ENCODE results near the gene DEFB112. TPM values are rescaled to one million over a fixed set of nuclear protein-coding genes. Genes with fewer than 3 reads are reported as not detected.

The DEFB112 gene
- total and polyA plus RNA-seq, 7 donors: not detected

GRCh38 chr6:50077385-50077784 lies 27.7 kb upstream of the DEFB112 start:
- H3K27me3 ChIP-seq: no peaks in the 10 kb centered on the region
- no peaks in the 10 kb centered on the region for H3K36me3 ChIP-seq
- no peaks in the 10 kb centered on the region for H3K9me3 ChIP-seq
- intact Hi-C loops (cut with DNase I): no loop called here
- 0 to 2% methylated on average over 1 of the region's 1 CpG for WGBS, 2 donors
- TF ChIP-seq POLR2A (IDR thresholded peaks at IDR 0.05): no peak
- TF ChIP-seq POLR2AphosphoS5 (IDR thresholded peaks at IDR 0.05): no peak
- no peak for TF ChIP-seq EP300 (IDR thresholded peaks at IDR 0.05)
- no peak overlapping the region for H3K4me3 ChIP-seq
- H3K27ac ChIP-seq: no peak overlapping the region
- no peaks in the 10 kb centered on the region for H3K4me1 ChIP-seq
- DNase-seq: no peak

GRCh38 chr6:50076431-50076830 lies 26.7 kb upstream of the DEFB112 start:
- Histone ChIP-seq H3K27me3 (no peaks in the 10 kb centered on the region), H3K4me3 (no peak overlapping the region), H3K9me3 (no peaks in the 10 kb centered on the region), H3K27ac (no peak overlapping the region), H3K36me3 (no peaks in the 10 kb centered on the region), H3K4me1 (no peaks in the 10 kb centered on the region)
- DNase-seq: no peak
- 40 to 77% methylated on average over 4 of the region's 4 CpGs for WGBS, 2 donors
- no peak for TF ChIP-seq POLR2A (IDR thresholded peaks at IDR 0.05)
- TF ChIP-seq CTCF (IDR thresholded peaks at IDR 0.05): no peak
- no peak for TF ChIP-seq EP300 (IDR thresholded peaks at IDR 0.05)
- TF ChIP-seq POLR2AphosphoS5 (IDR thresholded peaks at IDR 0.05): no peak
- intact Hi-C loops (cut with DNase I): no loop called here

- no peaks in the 10 kb centered on the region for H3K27me3 ChIP-seq
- no peak overlapping the region for H3K4me3 ChIP-seq
- no peak overlapping the region for H3K27ac ChIP-seq
- H3K36me3 ChIP-seq: no peaks in the 10 kb centered on the region
- H3K4me1 ChIP-seq: no peaks in the 10 kb centered on the region
- DNase-seq: no peak
- H3K9me3 ChIP-seq: no peaks in the 10 kb centered on the region
- intact Hi-C loops (cut with DNase I): no loop called here
- 71 to 75% methylated on average over 1 of the region's 1 CpG for whole genome bisulfite sequencing, 2 donors
- TF ChIP-seq POLR2A (IDR thresholded peaks at IDR 0.05): no peak
- no peak for TF ChIP-seq POLR2AphosphoS5 (IDR thresholded peaks at IDR 0.05)
- TF ChIP-seq CTCF (IDR thresholded peaks at IDR 0.05): no peak
- no peak for TF ChIP-seq EP300 (IDR thresholded peaks at IDR 0.05)
These were observed 22.2 kb upstream of the DEFB112 start for GRCh38 chr6:50071921-50072320.

- DNase-seq: no peak
- no peaks in the 10 kb centered on the region for H3K4me1 ChIP-seq
- TF ChIP-seq POLR2AphosphoS5 (IDR thresholded peaks at IDR 0.05) (no peak), CTCF (IDR thresholded peaks at IDR 0.05) (no peak), POLR2A (IDR thresholded peaks at IDR 0.05) (no peak), EP300 (IDR thresholded peaks at IDR 0.05) (no peak)
- intact Hi-C loops (cut with DNase I): no loop called here
- H3K27ac ChIP-seq: no peak overlapping the region
- H3K36me3 ChIP-seq: no peaks in the 10 kb centered on the region
- no peak overlapping the region for H3K4me3 ChIP-seq
- no peaks in the 10 kb centered on the region for H3K27me3 ChIP-seq
- no peaks in the 10 kb centered on the region for H3K9me3 ChIP-seq
- WGBS, 2 donors: 85 to 86% methylated on average over 2 of the region's 2 CpGs
These were observed 20.4 kb upstream of the DEFB112 start for GRCh38 chr6:50070101-50070500.

GRCh38 chr6:50062051-50062450 lies 12.3 kb upstream of the DEFB112 start:
- Histone ChIP-seq H3K27me3 (no peaks in the 10 kb centered on the region), H3K36me3 (no peaks in the 10 kb centered on the region), H3K9me3 (no peaks in the 10 kb centered on the region), H3K27ac (no peak overlapping the region), H3K4me3 (no peak overlapping the region), H3K4me1 (no peaks in the 10 kb centered on the region)
- TF ChIP-seq CTCF (IDR thresholded peaks at IDR 0.05): no peak
- TF ChIP-seq POLR2A (IDR thresholded peaks at IDR 0.05): no peak
- no peak for TF ChIP-seq EP300 (IDR thresholded peaks at IDR 0.05)
- intact Hi-C loops (cut with DNase I): no loop called here
- no peak for DNase-seq
- 8 to 10% methylated on average over 2 of the region's 2 CpGs for WGBS, 2 donors
